ENCODE data around the gene CREB3L2. TPM values are rescaled to one million over a fixed set of nuclear protein-coding genes. Genes with fewer than 3 reads are reported as not detected.

CREB3L2 gene
- total and polyA plus RNA-seq, 10 of the 15 experiments (the other 5 are each of a cell fraction or from before 2014, with no cell fraction given) = 6.4 to 67.1 (median 26.2) TPM

DNA sequence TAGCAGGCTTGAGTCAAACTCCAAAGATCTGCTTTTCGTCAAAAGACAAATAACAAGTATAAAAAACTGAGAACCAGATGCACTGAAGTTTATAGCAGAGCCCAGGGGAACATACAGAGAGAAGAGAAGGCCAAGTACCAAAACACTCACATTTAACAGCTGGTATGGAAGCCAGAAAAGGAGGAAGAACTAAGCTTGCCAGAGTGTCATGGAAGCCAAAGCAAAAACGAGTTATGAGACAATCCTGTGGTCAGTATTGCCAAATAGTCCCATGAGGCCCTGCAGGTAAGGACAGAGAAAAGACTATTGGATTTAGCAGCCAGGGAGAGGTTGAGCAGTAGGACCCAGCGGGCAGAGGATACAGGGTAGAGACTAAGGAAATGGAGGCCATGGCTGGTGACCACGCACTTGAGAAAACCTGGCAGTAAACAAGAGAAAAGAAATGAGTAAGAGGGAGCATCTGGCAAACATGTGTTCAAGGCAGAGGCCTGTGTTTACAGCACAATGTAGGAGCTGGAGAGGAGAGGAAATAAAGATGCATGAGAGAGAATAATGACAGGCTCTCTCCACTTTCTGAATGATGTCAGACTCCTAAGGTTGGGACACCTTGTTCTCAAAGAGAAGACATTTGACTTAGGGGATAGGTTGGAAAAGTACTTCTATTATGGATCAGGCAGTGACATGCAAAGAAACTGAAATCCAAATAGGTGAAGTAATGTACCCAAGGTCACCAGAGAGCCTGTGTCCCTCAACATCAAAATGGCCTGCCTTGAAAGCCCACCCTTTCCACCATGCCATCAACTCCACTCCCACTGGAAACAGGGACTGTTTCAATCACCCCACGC lies 9.1 kb downstream of the CREB3L2 start (continued):
- TF ChIP-seq, protein P1, sequence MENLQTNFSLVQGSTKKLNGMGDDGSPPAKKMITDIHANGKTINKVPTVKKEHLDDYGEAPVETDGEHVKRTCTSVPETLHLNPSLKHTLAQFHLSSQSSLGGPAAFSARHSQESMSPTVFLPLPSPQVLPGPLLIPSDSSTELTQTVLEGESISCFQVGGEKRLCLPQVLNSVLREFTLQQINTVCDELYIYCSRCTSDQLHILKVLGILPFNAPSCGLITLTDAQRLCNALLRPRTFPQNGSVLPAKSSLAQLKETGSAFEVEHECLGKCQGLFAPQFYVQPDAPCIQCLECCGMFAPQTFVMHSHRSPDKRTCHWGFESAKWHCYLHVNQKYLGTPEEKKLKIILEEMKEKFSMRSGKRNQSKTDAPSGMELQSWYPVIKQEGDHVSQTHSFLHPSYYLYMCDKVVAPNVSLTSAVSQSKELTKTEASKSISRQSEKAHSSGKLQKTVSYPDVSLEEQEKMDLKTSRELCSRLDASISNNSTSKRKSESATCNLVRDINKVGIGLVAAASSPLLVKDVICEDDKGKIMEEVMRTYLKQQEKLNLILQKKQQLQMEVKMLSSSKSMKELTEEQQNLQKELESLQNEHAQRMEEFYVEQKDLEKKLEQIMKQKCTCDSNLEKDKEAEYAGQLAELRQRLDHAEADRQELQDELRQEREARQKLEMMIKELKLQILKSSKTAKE (IDR thresholded peaks at IDR 0.05; ENCODE audit: low read depth, poor library complexity, severe bottlenecking) = peak; percentile 43
- TF ChIP-seq FOXM1 (IDR thresholded peaks at IDR 0.05; ENCODE audit: low read depth, low read length) (peak; percentile 59; the same call in 1 of the 2 replicates), ZNF274 (IDR thresholded peaks at IDR 0.05; ENCODE audit: insufficient read depth, insufficient read length) (no peak), ATF7 (IDR thresholded peaks at IDR 0.05; ENCODE audit: low read depth) (peak; percentile 69), NFXL1 (IDR thresholded peaks at IDR 0.05; ENCODE audit: borderline replicate concordance) (no peak), MEF2B (IDR thresholded peaks at IDR 0.05; ENCODE audit: partially characterized antibody, poor library complexity, severe bottlenecking) (peak; percentile 49), MEF2A (IDR thresholded peaks at IDR 0.05; ENCODE audit: insufficient read depth, low read depth, low read length) (0 out of 2 replicates have a peak, but pooled peaks have one; percentile 15), CHD4 (IDR thresholded peaks at IDR 0.05) (no peak), IKZF2 (IDR thresholded peaks at IDR 0.05) (peak; percentile 48 to 56), MXI1 (IDR thresholded peaks at IDR 0.05; ENCODE audit: low read depth, low read length) (peak; percentile 74), EGR1 (IDR thresholded peaks at IDR 0.05; ENCODE audit: borderline replicate concordance in 1 of 2, low read depth in 2 of 2, low read length in 2 of 2) (peak in 1 of 2 experiments; percentile 55; a peak in 2 of 3 replicates), MYC (IDR thresholded peaks at IDR 0.05; ENCODE audit: insufficient read depth, insufficient read length, insufficient replicate concordance, low read length, severe bottlenecking) (no peak), EP300 (IDR thresholded peaks at IDR 0.05; ENCODE audit: borderline replicate concordance in 1 of 2, control insufficient read depth in 1 of 2, low read depth in 2 of 2, low read length in 2 of 2) (peak; percentile 6 to 70; a peak in 2 of 4 replicates)
- TF ChIP-seq, protein P2, sequence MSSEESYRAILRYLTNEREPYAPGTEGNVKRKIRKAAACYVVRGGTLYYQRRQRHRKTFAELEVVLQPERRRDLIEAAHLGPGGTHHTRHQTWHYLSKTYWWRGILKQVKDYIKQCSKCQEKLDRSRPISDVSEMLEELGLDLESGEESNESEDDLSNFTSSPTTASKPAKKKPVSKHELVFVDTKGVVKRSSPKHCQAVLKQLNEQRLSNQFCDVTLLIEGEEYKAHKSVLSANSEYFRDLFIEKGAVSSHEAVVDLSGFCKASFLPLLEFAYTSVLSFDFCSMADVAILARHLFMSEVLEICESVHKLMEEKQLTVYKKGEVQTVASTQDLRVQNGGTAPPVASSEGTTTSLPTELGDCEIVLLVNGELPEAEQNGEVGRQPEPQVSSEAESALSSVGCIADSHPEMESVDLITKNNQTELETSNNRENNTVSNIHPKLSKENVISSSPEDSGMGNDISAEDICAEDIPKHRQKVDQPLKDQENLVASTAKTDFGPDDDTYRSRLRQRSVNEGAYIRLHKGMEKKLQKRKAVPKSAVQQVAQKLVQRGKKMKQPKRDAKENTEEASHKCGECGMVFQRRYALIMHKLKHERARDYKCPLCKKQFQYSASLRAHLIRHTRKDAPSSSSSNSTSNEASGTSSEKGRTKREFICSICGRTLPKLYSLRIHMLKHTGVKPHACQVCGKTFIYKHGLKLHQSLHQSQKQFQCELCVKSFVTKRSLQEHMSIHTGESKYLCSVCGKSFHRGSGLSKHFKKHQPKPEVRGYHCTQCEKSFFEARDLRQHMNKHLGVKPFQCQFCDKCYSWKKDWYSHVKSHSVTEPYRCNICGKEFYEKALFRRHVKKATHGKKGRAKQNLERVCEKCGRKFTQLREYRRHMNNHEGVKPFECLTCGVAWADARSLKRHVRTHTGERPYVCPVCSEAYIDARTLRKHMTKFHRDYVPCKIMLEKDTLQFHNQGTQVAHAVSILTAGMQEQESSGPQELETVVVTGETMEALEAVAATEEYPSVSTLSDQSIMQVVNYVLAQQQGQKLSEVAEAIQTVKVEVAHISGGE (CRISPR knock-in tag; IDR thresholded peaks at IDR 0.05) = no peak
- TF ChIP-seq, protein P3, sequence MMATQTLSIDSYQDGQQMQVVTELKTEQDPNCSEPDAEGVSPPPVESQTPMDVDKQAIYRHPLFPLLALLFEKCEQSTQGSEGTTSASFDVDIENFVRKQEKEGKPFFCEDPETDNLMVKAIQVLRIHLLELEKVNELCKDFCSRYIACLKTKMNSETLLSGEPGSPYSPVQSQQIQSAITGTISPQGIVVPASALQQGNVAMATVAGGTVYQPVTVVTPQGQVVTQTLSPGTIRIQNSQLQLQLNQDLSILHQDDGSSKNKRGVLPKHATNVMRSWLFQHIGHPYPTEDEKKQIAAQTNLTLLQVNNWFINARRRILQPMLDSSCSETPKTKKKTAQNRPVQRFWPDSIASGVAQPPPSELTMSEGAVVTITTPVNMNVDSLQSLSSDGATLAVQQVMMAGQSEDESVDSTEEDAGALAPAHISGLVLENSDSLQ (IDR thresholded peaks at IDR 0.05) = no peak
- TF ChIP-seq, protein P4, sequence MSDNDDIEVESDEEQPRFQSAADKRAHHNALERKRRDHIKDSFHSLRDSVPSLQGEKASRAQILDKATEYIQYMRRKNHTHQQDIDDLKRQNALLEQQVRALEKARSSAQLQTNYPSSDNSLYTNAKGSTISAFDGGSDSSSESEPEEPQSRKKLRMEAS (IDR thresholded peaks at IDR 0.05; ENCODE audit: low read depth, low read length) = no peak
- TF ChIP-seq, protein P5, sequence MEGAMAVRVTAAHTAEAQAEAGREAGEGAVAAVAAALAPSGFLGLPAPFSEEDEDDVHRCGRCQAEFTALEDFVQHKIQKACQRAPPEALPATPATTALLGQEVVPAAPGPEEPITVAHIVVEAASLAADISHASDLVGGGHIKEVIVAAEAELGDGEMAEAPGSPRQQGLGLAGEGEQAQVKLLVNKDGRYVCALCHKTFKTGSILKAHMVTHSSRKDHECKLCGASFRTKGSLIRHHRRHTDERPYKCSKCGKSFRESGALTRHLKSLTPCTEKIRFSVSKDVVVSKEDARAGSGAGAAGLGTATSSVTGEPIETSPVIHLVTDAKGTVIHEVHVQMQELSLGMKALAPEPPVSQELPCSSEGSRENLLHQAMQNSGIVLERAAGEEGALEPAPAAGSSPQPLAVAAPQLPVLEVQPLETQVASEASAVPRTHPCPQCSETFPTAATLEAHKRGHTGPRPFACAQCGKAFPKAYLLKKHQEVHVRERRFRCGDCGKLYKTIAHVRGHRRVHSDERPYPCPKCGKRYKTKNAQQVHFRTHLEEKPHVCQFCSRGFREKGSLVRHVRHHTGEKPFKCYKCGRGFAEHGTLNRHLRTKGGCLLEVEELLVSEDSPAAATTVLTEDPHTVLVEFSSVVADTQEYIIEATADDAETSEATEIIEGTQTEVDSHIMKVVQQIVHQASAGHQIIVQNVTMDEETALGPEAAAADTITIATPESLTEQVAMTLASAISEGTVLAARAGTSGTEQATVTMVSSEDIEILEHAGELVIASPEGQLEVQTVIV (IDR thresholded peaks at IDR 0.05; ENCODE audit: borderline replicate concordance, partially characterized antibody) = peak; percentile 58

Measured in GM12878 (cell line).